Measurements from ENCODE around the gene GRIA3.

The GRIA3 gene

DNA sequence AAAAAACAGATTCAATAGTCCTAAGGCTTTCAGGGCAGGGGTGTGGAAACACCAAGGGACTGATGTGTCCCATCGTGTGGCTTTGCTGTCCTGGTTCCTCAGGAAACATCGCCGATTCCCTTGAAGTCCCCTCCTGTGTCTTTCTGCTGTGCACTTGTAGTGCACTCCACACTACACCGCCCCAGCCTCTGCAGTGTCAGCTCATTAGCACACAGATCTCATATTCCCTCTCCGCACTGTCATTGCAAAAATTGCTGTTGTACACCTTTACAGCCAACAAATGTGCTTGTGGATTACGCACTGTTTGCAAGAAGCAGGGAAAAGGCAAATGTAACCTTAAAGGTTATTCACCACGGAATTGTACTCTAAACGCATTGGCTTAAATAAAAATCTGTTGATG is 5.3 kb downstream of the GRIA3 start:
- H3K27ac ChIP-seq (ENCODE audit: low read depth, low read length) = no peak overlapping the region
- H3K4me3 ChIP-seq (ENCODE audit: low read depth in 1 of 5, low read length in 5 of 5) = no peak overlapping the region
- no peak overlapping the region for H3K9ac ChIP-seq (ENCODE audit: low read length in 5 of 5)
- peaks cover 0 to 13% (median 5%) of the 10 kb centered on the region in 5 donors for H3K27me3 ChIP-seq (ENCODE audit: control insufficient read depth in 5 of 5, insufficient read depth in 4 of 5, low read length in 5 of 5)
- H3K4me1 ChIP-seq (ENCODE audit: control insufficient read depth in 5 of 5, insufficient read depth in 5 of 5, low read length in 5 of 5) = peaks cover 0 to 2% (median 1%) of the 10 kb centered on the region in 5 donors
- no peaks in the 10 kb centered on the region for H3K9me3 ChIP-seq (ENCODE audit: control insufficient read depth in 5 of 5, low read length in 5 of 5)
- H3K36me3 ChIP-seq (ENCODE audit: control insufficient read depth in 5 of 5, insufficient read depth in 5 of 5, low read length in 5 of 5) = no peaks in the 10 kb centered on the region

DNA sequence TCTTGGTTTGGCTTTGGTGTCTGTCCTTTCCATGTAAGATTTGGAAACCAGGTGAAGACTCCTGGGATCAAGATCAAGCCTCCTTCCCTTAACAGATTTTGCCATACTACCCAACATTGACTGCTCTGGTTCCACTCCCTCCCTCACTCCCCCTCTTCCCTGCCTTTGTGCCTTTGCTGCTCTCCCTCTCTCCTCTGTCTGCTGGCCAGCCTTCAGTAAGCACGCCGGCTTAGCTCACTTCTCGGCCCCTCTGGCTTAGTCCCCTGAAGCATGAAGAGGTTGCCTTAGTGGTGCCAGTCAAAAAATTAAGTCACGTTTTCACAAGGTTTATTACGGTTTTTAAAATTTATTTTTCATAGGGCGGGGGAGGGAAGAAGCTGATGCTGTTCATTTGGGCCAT is 6.0 kb downstream of the GRIA3 start:
- Histone ChIP-seq H3K9me3 (ENCODE audit: control insufficient read depth in 5 of 5, low read length in 5 of 5) (no peaks in the 10 kb centered on the region), H3K36me3 (ENCODE audit: control insufficient read depth in 5 of 5, insufficient read depth in 5 of 5, low read length in 5 of 5) (no peaks in the 10 kb centered on the region), H3K9ac (ENCODE audit: low read length in 5 of 5) (no peak overlapping the region), H3K4me1 (ENCODE audit: control insufficient read depth in 5 of 5, insufficient read depth in 5 of 5, low read length in 5 of 5) (no peaks in the 10 kb centered on the region), H3K27me3 (ENCODE audit: control insufficient read depth in 5 of 5, insufficient read depth in 4 of 5, low read length in 5 of 5) (peaks cover 0 to 9% (median 3%) of the 10 kb centered on the region in 5 donors), H3K27ac (ENCODE audit: low read depth, low read length) (no peak overlapping the region), H3K4me3 (ENCODE audit: low read depth in 1 of 5, low read length in 5 of 5) (no peak overlapping the region)

DNA sequence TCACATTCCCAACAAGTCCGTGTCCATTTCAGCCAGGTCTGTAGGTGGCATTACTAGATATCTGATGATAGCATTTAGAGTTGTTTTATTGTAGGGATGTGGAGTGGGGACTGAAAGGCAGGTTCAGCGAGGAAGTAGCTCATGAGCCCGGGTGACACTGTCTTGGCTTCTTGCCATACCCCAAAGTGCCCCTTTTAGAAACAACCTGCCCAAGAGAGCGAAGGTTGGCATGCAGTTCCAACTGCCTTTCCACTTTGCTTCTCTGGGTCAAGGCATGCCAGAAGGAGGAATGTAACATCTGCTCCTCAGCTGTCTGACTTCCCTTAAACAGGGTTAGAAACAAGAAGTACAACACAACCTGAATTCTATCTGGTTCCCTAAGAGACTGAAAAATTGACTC is 9.0 kb downstream of the GRIA3 start:
- Histone ChIP-seq H3K27ac (ENCODE audit: low read depth, low read length) (no peak overlapping the region), H3K9ac (ENCODE audit: low read length in 5 of 5) (no peak overlapping the region), H3K36me3 (ENCODE audit: control insufficient read depth in 5 of 5, insufficient read depth in 5 of 5, low read length in 5 of 5) (no peaks in the 10 kb centered on the region), H3K27me3 (ENCODE audit: control insufficient read depth in 5 of 5, insufficient read depth in 4 of 5, low read length in 5 of 5) (peaks cover 0 to 6% (median 0%) of the 10 kb centered on the region in 5 donors), H3K9me3 (ENCODE audit: control insufficient read depth in 5 of 5, low read length in 5 of 5) (no peaks in the 10 kb centered on the region), H3K4me3 (ENCODE audit: low read depth in 1 of 5, low read length in 5 of 5) (no peak overlapping the region), H3K4me1 (ENCODE audit: control insufficient read depth in 5 of 5, insufficient read depth in 5 of 5, low read length in 5 of 5) (no peaks in the 10 kb centered on the region)

DNA sequence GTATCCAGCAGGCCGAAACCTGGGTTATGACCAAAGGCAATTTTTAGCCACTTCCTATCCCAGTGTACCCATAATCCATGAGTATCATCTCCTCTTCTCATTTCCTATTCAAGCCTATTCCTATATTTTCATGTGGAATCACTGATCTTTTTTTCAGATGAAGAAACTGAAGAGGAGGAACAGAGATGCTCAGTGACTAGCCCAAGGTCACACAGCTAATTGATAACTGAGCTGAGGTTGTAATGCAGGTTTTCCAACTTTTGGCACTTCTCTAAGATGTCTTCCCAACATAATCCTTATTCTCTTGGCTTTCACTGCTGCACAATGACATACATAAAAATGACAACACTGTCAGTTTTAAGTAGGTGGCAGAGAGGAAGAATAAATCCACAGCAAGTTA is 15.3 kb downstream of the GRIA3 start:
- Histone ChIP-seq H3K36me3 (ENCODE audit: control insufficient read depth in 5 of 5, insufficient read depth in 5 of 5, low read length in 5 of 5) (no peaks in the 10 kb centered on the region), H3K4me3 (ENCODE audit: low read depth in 1 of 5, low read length in 5 of 5) (no peak overlapping the region), H3K27ac (ENCODE audit: low read depth, low read length) (no peak overlapping the region), H3K4me1 (ENCODE audit: control insufficient read depth in 5 of 5, insufficient read depth in 5 of 5, low read length in 5 of 5) (no peaks in the 10 kb centered on the region), H3K27me3 (ENCODE audit: control insufficient read depth in 5 of 5, insufficient read depth in 4 of 5, low read length in 5 of 5) (no peaks in the 10 kb centered on the region), H3K9ac (ENCODE audit: low read length in 5 of 5) (no peak overlapping the region), H3K9me3 (ENCODE audit: control insufficient read depth in 5 of 5, low read length in 5 of 5) (no peaks in the 10 kb centered on the region)

DNA sequence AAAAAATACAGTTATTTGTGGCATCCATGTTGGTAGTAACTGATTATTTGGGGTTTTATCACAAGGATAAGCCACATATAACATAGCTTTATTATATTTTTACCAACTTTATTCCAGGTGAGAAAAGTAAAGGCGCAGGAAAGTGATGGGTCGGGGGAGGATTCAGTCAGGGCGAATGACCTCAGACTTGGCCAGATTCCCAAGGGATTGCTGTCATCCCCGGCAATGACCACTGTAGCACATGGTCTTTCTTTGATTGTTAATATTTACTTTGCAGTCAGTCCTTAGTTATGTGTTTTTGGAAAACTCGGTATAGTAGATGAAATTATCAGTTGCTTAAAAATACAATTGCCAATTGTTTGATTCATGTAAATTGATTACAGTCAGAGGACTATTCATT is 17.6 kb downstream of the GRIA3 start:
- Histone ChIP-seq H3K9ac (ENCODE audit: low read length in 5 of 5) (no peak overlapping the region), H3K4me3 (ENCODE audit: low read depth in 1 of 5, low read length in 5 of 5) (no peak overlapping the region), H3K4me1 (ENCODE audit: control insufficient read depth in 5 of 5, insufficient read depth in 5 of 5, low read length in 5 of 5) (no peaks in the 10 kb centered on the region), H3K27ac (ENCODE audit: low read depth, low read length) (no peak overlapping the region), H3K36me3 (ENCODE audit: control insufficient read depth in 5 of 5, insufficient read depth in 5 of 5, low read length in 5 of 5) (no peaks in the 10 kb centered on the region), H3K9me3 (ENCODE audit: control insufficient read depth in 5 of 5, low read length in 5 of 5) (no peaks in the 10 kb centered on the region), H3K27me3 (ENCODE audit: control insufficient read depth in 5 of 5, insufficient read depth in 4 of 5, low read length in 5 of 5) (no peaks in the 10 kb centered on the region)

DNA sequence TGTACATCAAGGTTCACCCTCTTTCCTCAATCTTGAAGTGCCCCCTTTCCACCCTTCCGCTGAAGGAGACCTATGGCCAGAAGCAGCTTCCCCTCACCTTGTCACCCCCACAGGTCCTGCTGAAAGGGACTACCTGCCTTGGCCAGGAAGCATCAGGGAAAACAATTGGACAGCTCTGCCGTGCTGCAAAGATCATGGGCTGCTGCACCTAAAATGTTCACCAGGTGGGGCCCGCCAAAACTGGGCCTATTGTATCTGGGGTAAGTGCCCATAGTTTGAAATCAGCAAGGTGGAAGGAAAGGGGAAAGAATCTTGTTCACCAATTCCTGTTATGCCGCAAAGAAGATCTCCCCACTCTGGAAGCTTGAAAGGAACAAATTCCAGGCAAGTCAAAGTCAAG is 18.4 kb downstream of the GRIA3 start:
- no peaks in the 10 kb centered on the region for H3K4me1 ChIP-seq (ENCODE audit: control insufficient read depth in 5 of 5, insufficient read depth in 5 of 5, low read length in 5 of 5)
- no peaks in the 10 kb centered on the region for H3K36me3 ChIP-seq (ENCODE audit: control insufficient read depth in 5 of 5, insufficient read depth in 5 of 5, low read length in 5 of 5)
- no peak overlapping the region for H3K4me3 ChIP-seq (ENCODE audit: low read depth in 1 of 5, low read length in 5 of 5)
- H3K27ac ChIP-seq (ENCODE audit: low read depth, low read length) = no peak overlapping the region
- H3K9me3 ChIP-seq (ENCODE audit: control insufficient read depth in 5 of 5, low read length in 5 of 5) = no peaks in the 10 kb centered on the region
- no peak overlapping the region for H3K9ac ChIP-seq (ENCODE audit: low read length in 5 of 5)
- no peaks in the 10 kb centered on the region for H3K27me3 ChIP-seq (ENCODE audit: control insufficient read depth in 5 of 5, insufficient read depth in 4 of 5, low read length in 5 of 5)

DNA sequence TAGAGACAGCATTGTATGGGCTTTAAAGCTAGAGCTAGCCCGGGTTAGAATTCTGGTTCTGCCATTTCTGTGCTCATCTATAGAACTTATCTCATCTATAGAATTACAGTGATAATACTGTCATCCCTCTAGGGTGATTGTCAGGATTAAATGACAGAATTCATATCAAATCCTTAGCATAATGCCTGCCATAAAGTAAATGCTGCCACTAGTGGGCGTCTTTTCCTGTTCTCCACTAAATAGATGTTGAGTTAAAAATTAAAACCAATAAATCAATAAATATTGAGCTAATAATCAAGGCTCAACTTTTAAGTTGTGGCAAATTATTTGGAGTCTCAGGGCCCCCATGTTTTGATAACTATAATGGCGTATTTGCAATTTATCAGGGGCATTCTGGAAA is 19.7 kb downstream of the GRIA3 start:
- Histone ChIP-seq H3K27ac (ENCODE audit: low read depth, low read length) (no peak overlapping the region), H3K4me1 (ENCODE audit: control insufficient read depth in 5 of 5, insufficient read depth in 5 of 5, low read length in 5 of 5) (no peaks in the 10 kb centered on the region), H3K4me3 (ENCODE audit: low read depth in 1 of 5, low read length in 5 of 5) (no peak overlapping the region), H3K36me3 (ENCODE audit: control insufficient read depth in 5 of 5, insufficient read depth in 5 of 5, low read length in 5 of 5) (no peaks in the 10 kb centered on the region), H3K9ac (ENCODE audit: low read length in 5 of 5) (no peak overlapping the region), H3K9me3 (ENCODE audit: control insufficient read depth in 5 of 5, low read length in 5 of 5) (no peaks in the 10 kb centered on the region), H3K27me3 (ENCODE audit: control insufficient read depth in 5 of 5, insufficient read depth in 4 of 5, low read length in 5 of 5) (no peaks in the 10 kb centered on the region)

DNA sequence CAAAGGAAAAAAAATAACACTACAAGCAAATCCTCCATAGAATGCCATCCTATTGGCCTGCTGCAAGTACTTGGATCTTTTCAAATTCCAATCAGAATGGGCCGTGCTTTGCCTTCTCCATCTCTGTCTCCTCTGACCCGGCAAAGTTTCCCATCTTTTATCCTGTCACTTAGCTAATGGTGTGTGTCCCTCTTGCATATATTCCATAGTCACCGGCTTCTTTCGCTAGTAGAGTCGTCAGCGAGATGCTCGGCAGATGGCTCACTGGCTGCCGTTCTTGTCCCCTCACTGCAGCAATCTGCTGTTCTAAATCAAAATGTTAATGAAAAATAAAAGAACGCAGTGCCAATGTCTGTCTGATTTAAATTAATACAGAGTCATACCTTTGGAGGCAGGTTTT is 22.1 kb downstream of the GRIA3 start:
- no peak overlapping the region for H3K9ac ChIP-seq (ENCODE audit: low read length in 5 of 5)
- H3K4me3 ChIP-seq (ENCODE audit: low read depth in 1 of 5, low read length in 5 of 5) = no peak overlapping the region
- no peaks in the 10 kb centered on the region for H3K9me3 ChIP-seq (ENCODE audit: control insufficient read depth in 5 of 5, low read length in 5 of 5)
- no peaks in the 10 kb centered on the region for H3K4me1 ChIP-seq (ENCODE audit: control insufficient read depth in 5 of 5, insufficient read depth in 5 of 5, low read length in 5 of 5)
- no peaks in the 10 kb centered on the region for H3K36me3 ChIP-seq (ENCODE audit: control insufficient read depth in 5 of 5, insufficient read depth in 5 of 5, low read length in 5 of 5)
- H3K27me3 ChIP-seq (ENCODE audit: control insufficient read depth in 5 of 5, insufficient read depth in 4 of 5, low read length in 5 of 5) = no peaks in the 10 kb centered on the region
- H3K27ac ChIP-seq (ENCODE audit: low read depth, low read length) = no peak overlapping the region

DNA sequence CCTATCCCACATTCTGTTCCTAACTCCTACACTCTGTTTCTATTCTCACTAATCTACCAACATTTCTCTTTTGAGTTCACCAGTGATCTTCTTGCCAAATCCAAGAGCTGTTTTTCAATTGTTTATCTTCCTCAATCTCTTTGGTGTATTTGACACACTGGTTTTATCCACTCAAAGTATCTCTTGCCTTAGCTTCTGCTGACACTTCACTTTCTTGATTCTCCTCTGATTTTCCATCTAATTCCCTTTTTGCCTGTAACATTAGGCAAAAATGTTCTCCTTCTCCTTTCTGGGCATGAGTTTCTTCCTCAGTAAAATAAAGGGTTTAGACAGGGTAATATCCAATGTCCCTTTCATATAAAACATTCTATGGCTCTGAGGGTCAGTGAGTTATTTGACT is 26.2 kb downstream of the GRIA3 start:
- H3K36me3 ChIP-seq (ENCODE audit: control insufficient read depth in 5 of 5, insufficient read depth in 5 of 5, low read length in 5 of 5) = no peaks in the 10 kb centered on the region
- H3K4me1 ChIP-seq (ENCODE audit: control insufficient read depth in 5 of 5, insufficient read depth in 5 of 5, low read length in 5 of 5) = no peaks in the 10 kb centered on the region
- H3K27ac ChIP-seq (ENCODE audit: low read depth, low read length) = no peak overlapping the region
- H3K9ac ChIP-seq (ENCODE audit: low read length in 5 of 5) = no peak overlapping the region
- no peaks in the 10 kb centered on the region for H3K9me3 ChIP-seq (ENCODE audit: control insufficient read depth in 5 of 5, low read length in 5 of 5)
- H3K4me3 ChIP-seq (ENCODE audit: low read depth in 1 of 5, low read length in 5 of 5) = no peak overlapping the region
- H3K27me3 ChIP-seq (ENCODE audit: control insufficient read depth in 5 of 5, insufficient read depth in 4 of 5, low read length in 5 of 5) = no peaks in the 10 kb centered on the region

DNA sequence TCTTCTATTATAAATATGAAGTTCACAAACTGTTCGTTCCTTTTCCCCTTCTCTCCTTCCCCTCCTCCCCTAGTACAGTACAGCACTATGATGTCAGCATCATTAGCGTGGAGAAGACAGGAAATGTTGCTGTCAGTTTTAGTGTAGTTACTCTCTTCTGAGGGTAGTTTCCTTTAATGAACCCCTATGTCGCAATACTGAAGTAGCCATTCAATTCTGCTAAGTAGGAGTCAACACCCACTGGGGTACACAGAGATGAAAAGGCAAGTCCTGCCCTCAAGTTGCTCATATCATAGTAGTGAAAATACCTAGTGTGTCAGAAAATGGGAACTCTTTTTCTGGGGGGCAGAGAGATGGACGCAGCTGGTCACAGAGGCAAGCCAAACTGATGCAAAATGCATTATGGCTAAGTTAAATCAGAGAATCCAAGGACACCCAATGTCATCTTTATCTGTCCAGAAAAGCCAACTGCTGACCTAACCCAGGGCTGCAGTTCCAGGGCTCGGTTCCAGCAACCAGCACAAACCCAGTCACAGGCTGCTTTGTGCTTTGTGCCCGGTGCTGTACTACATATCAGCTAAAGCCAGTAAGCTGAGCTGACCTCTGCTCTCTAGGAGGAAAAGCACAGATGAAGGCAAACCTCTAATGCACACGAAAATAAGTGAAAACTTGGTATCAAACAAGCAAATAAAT is 31.5 kb downstream of the GRIA3 start:
- peaks cover 0 to 3% (median 0%) of the 10 kb centered on the region in 5 donors for H3K27me3 ChIP-seq (ENCODE audit: control insufficient read depth in 5 of 5, insufficient read depth in 4 of 5, low read length in 5 of 5)
- no peak overlapping the region for H3K27ac ChIP-seq (ENCODE audit: low read depth, low read length)
- H3K9ac ChIP-seq (ENCODE audit: low read length in 5 of 5) = no peak overlapping the region

More for the DNA sequence above, 31.5 kb downstream of the GRIA3 start:
- Histone ChIP-seq H3K9me3 (ENCODE audit: control insufficient read depth in 5 of 5, low read length in 5 of 5) (no peaks in the 10 kb centered on the region), H3K4me3 (ENCODE audit: low read depth in 1 of 5, low read length in 5 of 5) (no peak overlapping the region), H3K36me3 (ENCODE audit: control insufficient read depth in 5 of 5, insufficient read depth in 5 of 5, low read length in 5 of 5) (no peaks in the 10 kb centered on the region), H3K4me1 (ENCODE audit: control insufficient read depth in 5 of 5, insufficient read depth in 5 of 5, low read length in 5 of 5) (no peaks in the 10 kb centered on the region)

Measured in subcutaneous abdominal adipose tissue (tissue), 5 donors.